ENCODE data around the gene MDFIC.
"Not testable (repeated sequence)": the region's sequence is repeated elsewhere in the genome, so short reads cannot be mapped to it uniquely, and the experiment has no call there.

DNA sequence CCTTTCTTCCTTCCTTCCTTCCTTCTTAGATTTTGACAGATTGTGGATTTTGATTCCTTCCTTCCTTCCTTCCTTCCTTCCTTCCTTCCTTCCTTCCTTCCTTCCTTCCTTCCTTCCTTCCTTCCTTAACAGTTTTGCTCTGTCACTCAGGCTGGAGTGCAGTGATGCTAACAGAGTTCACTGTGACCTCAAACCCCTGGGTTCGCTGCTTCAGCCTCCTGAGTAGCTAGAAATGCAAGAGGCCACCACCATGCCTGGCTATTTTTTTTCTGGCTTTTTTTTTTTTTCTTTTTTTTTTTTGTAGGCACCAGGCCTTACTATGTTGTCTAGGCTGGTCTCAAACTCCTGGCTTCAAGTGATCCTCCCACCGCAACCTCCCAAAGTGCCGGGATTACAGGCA is 32.8 kb upstream of the MDFIC start:
- not testable (repeated sequence) for TF ChIP-seq MEF2A (IDR thresholded peaks at IDR 0.05; ENCODE audit: borderline replicate concordance, low read depth); ELF1 (IDR thresholded peaks at IDR 0.05); RFX5 (IDR thresholded peaks at IDR 0.05; ENCODE audit: low read length); GABPA (IDR thresholded peaks at IDR 0.05; ENCODE audit: low read depth); NFIC (IDR thresholded peaks at IDR 0.05; ENCODE audit: borderline replicate concordance); SMC3 (IDR thresholded peaks at IDR 0.05; ENCODE audit: low read depth, low read length); CHD2 (IDR thresholded peaks at IDR 0.05; ENCODE audit: low read length, partially characterized antibody); POLR2AphosphoS5 (IDR thresholded peaks at IDR 0.05; ENCODE audit: low read depth, low read length); EZH2phosphoT487 (IDR thresholded peaks at IDR 0.05; ENCODE audit: borderline replicate concordance, low read depth)
- TF ChIP-seq, protein P1, sequence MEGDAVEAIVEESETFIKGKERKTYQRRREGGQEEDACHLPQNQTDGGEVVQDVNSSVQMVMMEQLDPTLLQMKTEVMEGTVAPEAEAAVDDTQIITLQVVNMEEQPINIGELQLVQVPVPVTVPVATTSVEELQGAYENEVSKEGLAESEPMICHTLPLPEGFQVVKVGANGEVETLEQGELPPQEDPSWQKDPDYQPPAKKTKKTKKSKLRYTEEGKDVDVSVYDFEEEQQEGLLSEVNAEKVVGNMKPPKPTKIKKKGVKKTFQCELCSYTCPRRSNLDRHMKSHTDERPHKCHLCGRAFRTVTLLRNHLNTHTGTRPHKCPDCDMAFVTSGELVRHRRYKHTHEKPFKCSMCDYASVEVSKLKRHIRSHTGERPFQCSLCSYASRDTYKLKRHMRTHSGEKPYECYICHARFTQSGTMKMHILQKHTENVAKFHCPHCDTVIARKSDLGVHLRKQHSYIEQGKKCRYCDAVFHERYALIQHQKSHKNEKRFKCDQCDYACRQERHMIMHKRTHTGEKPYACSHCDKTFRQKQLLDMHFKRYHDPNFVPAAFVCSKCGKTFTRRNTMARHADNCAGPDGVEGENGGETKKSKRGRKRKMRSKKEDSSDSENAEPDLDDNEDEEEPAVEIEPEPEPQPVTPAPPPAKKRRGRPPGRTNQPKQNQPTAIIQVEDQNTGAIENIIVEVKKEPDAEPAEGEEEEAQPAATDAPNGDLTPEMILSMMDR (IDR thresholded peaks at IDR 0.05), result not testable (repeated sequence)
- TF ChIP-seq, protein P2, sequence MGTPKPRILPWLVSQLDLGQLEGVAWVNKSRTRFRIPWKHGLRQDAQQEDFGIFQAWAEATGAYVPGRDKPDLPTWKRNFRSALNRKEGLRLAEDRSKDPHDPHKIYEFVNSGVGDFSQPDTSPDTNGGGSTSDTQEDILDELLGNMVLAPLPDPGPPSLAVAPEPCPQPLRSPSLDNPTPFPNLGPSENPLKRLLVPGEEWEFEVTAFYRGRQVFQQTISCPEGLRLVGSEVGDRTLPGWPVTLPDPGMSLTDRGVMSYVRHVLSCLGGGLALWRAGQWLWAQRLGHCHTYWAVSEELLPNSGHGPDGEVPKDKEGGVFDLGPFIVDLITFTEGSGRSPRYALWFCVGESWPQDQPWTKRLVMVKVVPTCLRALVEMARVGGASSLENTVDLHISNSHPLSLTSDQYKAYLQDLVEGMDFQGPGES (IDR thresholded peaks at IDR 0.05; ENCODE audit: low read depth, low read length), result not testable (repeated sequence)
- TF ChIP-seq, protein P3, sequence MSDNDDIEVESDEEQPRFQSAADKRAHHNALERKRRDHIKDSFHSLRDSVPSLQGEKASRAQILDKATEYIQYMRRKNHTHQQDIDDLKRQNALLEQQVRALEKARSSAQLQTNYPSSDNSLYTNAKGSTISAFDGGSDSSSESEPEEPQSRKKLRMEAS (IDR thresholded peaks at IDR 0.05; ENCODE audit: low read depth), result not testable (repeated sequence)
- TF ChIP-seq, protein P4, sequence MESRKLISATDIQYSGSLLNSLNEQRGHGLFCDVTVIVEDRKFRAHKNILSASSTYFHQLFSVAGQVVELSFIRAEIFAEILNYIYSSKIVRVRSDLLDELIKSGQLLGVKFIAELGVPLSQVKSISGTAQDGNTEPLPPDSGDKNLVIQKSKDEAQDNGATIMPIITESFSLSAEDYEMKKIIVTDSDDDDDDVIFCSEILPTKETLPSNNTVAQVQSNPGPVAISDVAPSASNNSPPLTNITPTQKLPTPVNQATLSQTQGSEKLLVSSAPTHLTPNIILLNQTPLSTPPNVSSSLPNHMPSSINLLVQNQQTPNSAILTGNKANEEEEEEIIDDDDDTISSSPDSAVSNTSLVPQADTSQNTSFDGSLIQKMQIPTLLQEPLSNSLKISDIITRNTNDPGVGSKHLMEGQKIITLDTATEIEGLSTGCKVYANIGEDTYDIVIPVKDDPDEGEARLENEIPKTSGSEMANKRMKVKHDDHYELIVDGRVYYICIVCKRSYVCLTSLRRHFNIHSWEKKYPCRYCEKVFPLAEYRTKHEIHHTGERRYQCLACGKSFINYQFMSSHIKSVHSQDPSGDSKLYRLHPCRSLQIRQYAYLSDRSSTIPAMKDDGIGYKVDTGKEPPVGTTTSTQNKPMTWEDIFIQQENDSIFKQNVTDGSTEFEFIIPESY (IDR thresholded peaks at IDR 0.05; ENCODE audit: borderline replicate concordance, low read depth), result not testable (repeated sequence)
- TF ChIP-seq, protein P5, sequence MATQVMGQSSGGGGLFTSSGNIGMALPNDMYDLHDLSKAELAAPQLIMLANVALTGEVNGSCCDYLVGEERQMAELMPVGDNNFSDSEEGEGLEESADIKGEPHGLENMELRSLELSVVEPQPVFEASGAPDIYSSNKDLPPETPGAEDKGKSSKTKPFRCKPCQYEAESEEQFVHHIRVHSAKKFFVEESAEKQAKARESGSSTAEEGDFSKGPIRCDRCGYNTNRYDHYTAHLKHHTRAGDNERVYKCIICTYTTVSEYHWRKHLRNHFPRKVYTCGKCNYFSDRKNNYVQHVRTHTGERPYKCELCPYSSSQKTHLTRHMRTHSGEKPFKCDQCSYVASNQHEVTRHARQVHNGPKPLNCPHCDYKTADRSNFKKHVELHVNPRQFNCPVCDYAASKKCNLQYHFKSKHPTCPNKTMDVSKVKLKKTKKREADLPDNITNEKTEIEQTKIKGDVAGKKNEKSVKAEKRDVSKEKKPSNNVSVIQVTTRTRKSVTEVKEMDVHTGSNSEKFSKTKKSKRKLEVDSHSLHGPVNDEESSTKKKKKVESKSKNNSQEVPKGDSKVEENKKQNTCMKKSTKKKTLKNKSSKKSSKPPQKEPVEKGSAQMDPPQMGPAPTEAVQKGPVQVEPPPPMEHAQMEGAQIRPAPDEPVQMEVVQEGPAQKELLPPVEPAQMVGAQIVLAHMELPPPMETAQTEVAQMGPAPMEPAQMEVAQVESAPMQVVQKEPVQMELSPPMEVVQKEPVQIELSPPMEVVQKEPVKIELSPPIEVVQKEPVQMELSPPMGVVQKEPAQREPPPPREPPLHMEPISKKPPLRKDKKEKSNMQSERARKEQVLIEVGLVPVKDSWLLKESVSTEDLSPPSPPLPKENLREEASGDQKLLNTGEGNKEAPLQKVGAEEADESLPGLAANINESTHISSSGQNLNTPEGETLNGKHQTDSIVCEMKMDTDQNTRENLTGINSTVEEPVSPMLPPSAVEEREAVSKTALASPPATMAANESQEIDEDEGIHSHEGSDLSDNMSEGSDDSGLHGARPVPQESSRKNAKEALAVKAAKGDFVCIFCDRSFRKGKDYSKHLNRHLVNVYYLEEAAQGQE (IDR thresholded peaks at IDR 0.05; ENCODE audit: low read depth, low read length), result not testable (repeated sequence)
